HG03039 (cell line): Measurements from ENCODE around the gene ZFYVE28.

Source experiments
- ATAC-seq: cut with Tn5 transposase; IDR thresholded peaks from one replicate; pipeline ENCODE4 v1.9.1; 2021; ENCODE audit warnings: mild to moderate bottlenecking, moderate library complexity; ENCODE audit not compliant: unreplicated experiment

Gene ZFYVE28

DNA sequence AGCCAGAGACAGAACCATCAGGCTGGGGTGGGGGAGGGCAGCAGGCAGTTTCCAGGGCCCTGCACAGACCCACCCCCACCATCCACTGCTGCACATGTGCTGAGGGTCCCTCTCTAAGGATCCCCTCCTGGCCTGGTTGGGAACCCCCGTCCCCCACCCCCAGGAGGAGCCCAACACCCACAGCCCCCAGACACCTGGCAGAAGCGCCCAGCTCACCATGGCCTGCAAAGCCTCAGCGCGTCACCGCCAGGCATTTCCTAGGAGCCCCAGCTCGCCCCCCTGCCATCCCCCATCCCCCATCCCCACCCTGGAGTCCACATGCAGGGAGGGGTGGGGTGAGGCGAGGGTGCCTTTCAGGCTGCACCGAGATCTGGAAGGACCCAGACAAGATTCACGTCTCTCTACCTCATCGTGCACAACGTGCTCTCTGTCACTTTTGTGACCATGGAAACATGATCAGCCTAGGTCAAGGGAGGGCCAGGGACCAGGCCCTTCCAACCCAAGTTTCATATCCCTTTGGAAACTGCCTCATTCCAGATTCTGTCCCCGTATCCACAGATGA lies 165.8 kb downstream of the ZFYVE28 start:
- no peak for ATAC-seq

DNA sequence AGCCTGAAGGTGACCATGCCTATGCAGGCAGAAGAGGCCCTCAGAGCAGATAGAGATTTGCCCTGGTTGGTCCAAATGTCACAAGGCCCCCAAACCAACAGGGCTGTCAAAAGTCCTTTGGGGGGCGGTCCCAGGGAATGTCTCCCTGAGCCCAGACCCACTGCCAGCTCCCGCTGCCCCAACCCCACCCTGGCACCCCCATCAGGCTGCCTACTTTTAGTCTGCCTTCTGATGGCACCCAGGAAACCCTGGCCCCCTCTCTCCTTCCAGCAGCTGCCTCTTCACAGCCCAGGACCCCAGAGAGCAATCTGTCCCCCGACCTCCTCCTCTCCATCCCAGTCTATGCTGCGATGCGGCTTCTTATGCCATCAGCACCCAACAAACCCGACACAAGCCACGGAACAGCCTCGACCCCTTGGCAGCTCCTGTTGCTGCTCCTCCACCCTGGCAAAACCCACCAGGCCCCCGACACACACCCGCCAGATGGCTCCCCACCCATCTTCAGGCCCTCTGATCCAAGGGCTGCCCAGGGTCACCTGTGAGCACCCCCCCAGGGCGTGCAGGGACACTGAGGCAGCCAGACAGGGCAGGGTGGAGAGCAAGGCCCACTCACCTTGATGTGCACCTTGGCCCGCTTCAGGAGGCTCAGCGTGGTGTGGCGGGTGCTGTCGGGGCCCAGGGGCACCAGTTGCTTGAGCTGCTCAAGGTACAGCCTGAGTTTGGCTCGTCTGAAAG lies 166.5 kb downstream of the ZFYVE28 start:
- no peak for ATAC-seq

DNA sequence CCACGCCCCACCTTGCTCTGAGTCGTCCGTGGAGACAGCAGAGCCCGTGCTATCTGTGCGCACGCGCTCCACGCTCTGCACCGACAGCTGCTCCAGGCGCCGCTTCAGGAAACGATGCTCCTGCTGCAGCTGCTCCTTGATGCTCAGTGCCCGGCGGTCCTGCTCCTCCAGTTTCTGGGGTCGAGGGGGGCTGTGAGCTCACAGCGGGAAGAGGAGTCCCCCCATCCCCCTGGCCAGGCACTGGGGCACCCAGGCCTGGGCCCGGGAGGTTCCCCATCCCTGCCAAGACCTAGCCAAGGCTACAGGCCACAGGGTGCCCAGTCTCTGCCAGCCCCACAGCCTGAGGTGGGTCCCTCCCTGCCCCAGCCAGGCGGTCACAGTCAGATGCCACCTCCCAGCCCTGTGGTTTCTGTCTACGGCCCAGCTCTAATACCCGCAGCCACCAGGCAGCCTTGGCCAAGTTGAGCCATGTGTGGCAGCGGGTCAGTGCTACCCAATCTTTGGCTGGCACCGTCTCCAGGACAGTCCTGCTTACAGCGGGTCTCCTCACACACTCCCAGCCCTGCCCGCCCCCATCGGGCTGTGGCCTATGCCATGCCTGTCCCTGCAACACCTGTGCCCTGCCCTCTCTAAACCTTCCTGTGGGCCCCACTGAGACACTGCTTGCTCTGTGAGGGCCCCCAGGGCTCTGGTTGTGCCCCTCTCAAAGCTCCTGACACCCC lies 167.2 kb downstream of the ZFYVE28 start:
- ATAC-seq = no peak

DNA sequence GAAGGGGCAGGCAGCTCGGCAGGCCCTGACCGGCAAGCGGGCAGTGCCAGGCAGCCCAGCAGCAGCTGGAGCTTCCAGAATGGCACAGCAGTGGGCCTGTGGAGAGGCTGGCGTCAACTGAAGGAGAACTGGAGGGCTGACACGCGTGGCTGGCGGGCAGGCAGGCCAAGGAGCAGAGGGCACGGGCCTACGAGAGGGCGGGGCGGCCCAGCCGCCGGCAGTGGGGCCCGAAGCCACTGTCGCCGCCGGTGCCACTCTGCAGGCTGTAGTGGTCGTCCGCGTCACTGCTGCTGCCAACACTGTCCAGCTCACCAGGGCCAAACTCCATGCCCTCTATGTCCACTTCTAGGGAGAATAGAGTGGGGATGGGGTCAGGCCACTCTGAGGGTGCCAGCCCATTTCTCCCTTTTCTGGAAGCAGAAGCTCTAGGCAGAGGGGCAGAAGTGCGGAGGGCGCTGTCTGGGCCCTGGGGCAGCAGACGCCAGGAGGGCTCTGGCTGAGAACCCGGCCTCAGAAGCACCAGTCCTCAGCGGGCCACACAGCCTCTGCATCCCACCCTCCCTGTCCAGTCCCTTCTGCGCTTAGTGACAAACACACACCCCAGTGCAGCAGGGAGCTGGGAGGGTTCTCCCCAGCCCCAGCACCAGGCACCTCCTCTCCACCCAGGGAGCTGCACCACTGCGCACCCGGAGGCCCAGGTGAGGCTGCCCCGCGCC lies 167.9 kb downstream of the ZFYVE28 start:
- no peak for ATAC-seq

DNA sequence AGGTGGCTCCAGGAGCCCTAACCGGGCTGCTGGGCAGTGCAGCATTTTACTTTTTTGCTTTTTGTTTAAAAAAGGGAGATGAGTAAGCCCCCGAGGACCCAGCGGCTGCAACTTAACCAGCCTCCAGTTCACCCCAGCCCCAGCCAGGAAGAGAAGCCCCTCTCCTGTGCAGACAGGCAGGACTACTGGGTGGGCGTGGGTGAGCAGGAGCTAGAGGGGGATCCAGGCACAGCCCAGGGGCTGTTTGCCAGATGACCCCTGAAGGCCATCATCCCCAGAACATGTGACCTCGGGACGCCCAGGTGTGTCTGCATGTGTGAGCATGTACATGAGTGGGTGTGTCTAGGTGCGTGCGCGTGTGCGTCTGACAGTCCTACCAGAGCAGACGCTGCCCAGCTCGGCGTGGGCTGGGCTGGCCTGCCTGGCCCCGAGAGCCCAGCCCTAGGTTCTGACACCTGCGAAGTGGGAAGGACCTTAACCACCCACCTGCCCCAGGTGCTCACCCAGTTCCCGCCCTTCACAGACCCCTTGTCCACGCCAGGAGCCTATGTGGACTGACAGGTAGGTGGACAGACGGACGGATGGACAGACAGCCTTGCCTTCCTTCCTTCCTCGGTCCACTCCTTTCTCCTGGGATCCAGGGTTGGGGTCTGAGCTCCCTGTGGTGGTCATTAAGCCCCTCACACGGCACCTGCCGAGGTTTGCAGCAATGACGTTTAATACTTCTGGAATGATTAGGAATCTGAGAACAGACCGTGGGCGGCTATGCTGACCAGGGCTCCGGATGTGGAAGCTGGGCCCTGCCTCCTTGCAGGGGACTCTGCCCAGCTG lies 168.7 kb downstream of the ZFYVE28 start:
- ATAC-seq = no peak

DNA sequence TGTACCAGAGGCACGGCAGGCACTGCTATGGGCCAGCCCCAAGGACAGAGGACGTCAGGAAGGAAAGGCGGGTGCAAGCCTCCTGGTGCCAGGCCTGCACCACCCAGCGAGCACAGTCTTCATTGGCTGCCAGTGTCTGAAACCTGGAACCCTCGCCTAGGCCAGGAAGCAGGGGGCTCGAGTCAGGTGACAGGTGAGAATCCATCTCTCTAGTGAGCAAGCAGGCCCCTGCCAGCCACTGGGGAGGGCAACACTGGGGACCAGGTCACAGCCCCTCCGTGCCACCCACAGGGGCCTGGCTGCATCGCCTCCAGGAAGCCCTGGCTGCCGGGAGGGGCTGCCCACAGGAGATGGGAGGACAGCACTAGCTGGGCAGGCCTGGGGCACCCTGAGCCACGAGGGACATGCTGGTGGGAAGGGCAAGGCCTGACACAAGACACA lies 169.6 kb downstream of the ZFYVE28 start:
- no peak for ATAC-seq

DNA sequence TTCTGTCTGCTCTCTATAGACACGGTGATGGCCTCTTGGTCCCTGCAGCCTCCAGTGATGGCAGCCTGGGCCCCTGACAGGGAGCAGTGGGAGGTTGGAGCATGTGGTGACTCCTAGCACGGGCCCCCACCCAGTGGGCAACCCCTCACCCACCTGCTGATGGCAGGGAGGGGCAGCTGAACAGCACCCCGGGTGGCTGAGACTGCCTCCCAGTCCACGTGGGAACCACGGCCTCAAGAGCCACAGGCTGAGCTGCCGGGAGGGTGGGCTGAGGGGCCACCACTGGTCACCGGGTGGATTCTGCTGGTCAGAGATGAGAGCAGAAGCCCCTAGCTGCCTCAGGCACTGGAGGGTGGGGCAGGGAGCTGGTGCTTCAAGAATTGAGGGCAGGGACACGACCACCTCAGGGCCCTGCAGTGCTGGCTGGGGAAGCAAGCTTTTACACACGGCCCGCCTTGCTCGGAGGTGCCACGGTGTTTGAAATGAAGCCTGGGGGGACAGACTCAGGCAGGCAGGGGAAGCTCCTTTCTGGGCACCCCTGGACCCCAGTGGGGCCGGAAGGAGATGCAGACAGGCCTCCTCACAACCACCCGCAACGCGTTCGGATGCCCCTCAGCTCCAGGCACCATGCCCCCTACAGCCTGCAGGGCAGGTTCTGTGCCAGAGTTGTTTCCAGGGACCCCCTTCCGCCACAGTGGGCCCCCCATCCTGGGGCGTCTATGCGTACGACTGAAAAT lies 170.2 kb downstream of the ZFYVE28 start:
- ATAC-seq = no peak

DNA sequence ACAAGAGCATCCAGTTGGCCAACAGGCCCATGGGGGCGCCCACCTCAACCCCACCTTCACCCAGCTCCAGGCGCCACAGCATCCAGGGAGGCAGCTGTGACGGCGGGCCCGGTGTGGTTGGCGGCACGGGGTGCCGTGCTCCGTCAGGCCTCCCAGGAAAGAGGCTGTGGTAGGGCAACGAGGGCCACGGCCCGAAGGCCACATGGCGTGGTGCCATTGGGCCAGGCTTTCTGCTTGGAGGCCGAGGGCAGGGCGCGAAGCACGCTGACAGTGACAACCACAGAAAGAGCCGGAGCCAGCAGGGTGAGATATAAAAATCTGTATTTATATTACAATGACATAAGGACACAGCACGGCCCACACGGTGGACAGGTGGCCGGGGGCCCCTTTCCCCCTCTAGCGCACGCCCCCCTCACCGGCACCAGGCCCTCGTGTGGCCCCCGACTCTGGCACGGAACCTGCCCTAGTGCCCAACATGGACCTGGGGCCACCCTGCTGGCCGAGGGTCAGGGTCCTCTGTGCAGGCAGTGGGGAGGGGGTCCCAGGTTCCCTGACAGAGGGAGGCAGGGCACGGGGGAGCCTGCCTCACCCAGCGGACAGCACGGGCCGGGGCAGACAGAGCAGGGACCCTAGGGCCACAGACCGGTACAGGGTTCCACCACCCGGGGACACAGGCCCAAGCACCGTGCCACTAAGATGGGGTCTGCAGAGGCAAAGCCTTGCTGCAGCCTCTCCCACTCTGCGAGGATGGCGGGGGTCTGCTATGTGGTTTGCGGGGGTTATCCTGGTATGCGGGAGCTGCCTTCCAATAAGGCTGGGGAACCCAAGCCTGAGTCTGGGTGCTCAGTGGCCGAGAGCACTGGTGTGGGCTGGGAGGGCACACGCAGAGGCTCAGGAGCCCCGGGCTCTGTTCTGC lies 171.1 kb downstream of the ZFYVE28 start:
- ATAC-seq = no peak

DNA sequence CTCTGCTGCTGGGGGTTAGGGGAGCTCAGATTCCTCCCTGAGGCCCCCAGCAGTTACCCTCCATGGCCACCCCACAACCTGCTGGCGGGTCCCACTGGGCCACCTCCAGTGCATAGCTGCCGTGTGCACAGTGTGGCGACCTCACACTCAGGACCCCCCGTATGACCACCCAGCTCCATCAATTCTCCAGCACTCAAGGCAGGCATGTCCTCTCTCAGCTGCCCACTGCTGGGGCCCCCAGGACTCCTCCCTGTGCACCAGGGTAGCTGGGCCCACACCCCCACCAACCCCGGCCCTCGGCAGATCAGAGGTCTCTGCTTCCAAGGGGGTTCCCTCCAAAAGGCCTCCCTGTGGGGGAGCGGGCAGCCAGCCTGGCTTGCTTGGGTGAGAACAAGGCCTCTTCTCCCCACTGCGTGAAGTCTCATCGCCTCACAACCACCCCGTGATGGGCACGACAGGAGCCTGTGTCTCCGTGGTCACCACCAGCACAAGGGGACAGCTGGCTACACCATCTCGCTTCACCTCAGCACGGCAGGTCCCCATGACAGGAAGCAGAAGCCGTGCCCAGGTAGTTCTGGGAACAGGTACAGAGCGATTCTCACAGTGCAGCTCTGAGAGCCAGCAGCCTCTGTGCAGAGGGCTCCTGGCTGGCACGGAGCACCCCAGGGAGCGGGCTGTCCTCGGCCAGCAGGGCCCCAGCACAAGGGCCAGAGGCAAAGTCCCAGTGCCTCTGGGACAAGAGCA lies 171.9 kb downstream of the ZFYVE28 start:
- no peak for ATAC-seq

DNA sequence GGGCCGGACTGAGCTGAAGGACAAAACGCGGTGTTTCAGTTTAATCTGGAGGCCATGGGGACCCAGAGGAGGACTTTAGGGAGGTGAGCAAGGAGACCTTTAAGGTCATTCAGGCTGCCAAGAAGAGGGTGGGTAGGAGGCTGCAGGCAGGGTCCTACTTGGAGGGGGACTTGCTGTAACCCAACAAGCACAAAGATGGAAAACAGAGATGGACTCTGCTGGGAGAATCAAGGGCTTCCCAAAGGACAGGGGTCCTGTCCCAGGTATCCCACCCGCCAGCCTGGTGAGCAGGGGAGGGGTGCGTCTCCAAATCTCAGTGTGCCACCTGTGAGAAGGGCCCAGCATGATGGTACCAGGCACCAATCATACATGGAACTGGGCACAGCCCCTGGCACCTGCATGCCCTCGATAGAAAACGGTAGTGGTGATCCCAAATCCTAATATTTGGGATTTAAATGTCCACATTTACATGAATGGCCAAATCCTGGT lies 172.6 kb downstream of the ZFYVE28 start:
- no peak for ATAC-seq

DNA sequence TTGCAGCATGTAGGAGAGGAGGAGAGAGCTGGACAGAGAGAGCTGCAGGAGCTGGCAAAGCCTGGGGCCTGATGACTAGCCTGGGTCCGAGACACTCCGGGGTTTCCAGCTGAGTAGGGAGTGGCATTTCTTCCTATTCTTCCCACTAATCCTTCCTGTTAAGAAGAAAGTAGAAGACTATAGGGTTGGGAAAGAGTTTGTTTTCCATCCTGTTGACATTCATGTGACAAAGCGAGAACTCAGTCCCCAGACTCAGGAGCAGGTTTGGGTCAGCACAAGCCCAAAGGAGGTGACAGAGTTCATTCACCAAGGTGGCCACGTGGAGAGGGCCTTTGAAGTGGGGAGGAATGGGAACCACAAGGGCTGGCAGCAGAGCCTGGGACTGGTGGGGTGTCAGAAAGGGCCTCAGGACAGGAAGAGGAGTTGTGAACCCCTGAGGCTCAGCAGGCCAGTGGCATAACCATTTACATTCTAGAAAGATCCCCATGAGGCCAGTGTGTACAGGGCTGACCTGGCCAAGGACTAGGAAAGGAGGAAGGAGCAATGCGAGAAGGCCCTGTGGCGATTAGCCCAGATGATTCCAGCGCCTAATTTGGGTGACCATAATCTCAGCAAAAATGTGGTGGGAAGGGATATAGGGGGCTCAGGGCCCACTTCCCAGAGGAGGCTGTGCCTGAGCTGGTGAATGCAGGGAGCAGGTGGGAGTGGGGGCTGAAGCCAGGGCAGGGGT lies 173.2 kb downstream of the ZFYVE28 start:
- ATAC-seq = no peak

DNA sequence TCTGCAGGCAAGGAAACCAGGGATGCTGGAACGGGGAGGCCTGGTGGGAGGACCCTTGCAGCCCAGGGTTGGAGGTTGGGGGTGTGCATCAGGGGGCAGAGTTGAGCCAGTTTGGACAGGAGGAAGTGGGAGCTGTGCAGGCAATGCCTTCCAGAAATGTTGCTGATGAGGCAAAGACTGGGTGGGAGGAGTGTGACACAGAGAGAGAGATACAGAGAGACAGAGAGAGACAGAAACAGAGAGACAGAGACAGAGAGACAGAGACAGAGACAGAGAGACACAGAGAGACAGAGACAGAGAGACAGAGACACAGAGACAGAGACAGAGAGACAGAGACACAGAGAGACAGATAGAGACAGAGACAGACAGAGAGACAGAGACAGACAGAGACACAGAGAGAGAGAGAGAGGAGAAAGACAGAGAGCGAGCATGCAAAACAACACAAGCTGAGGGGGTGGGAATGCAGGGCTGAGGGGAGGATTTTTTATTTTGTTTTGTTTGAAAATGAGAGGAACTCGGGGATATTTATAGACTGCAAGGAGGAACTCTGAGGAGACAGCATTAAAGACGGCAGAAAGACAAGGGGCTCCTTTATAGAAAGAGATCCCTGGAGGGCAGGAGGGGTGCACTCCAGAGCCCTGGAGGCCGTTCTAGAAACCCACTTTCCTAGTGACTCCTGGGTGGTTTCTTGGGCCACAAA lies 174.6 kb downstream of the ZFYVE28 start:
- no peak for ATAC-seq

DNA sequence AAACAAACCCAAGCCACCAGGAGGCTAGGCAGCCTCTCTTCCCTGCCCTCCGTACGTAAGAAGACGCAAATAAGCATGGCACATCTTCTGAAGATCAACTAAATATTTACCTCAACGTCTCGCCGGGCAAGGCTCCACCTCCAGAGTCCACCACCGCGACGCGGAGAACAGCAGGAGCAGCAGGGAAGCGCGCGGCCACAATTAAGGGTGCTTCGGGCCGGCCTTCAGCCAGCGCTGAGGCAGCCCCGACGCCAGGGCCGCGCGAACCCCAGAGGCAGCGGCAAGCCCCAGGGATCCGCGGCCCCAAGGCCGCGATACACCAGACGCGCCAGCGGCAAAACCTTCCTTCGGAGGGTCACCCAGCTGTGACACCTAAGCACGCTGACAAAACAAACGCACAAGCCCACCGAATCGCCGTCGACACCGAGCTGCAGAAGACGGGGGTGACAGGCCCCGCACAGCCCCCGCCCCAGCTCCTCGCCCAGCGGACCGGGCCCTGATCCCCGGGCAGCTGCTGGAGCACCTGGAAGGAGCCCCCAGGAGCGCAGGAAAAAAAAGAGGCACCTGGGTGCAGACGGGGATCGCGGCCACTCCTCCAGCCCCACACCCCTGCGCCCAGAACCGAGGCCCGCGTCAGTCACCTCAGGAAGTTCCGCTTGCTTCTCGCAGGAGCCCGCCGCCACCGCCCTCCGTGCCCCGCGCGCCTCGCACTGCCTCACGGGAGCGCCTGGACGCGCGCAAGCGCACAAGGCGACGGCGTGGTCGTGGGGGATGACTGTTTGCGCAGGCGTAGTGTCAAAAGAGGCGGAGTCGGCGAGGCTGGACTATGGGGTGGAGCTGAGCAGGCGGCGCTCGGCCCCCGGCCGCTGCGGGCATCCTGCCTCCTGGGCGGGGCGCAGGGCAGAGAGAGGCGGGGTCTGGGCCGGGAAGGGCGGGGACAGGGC lies 176.8 kb downstream of the ZFYVE28 start, which contains the start of the genes HAUS3 and POLN:
HAUS3 (minus strand) TSS at position 712 of the 944 bp plus-strand sequence. CDS start 1,175 bp downstream, outside the sequence.
POLN (minus strand) TSS at position 712 of the 944 bp plus-strand sequence. CDS start 12,890 bp downstream, outside the sequence.
- peak; percentile 83 for ATAC-seq

DNA sequence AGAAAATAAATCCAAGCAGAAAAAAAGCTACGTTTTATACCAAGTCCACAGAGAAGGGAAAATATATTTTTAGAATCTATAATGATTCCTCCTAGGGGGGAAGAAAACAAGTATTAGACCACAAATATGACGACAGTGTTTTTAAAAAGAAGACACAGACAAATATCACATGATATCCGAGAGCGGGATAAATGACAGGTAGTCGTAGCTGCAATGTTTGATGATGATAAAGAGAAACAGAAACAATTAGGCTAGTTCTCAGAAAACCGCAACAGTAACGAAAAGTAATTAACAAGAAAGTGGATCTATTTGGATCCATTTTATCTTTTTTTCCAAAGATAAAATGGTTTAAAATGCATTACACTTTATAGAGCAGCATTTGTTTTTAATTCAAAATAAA lies 177.4 kb downstream of the ZFYVE28 start:
- ATAC-seq = no peak

DNA sequence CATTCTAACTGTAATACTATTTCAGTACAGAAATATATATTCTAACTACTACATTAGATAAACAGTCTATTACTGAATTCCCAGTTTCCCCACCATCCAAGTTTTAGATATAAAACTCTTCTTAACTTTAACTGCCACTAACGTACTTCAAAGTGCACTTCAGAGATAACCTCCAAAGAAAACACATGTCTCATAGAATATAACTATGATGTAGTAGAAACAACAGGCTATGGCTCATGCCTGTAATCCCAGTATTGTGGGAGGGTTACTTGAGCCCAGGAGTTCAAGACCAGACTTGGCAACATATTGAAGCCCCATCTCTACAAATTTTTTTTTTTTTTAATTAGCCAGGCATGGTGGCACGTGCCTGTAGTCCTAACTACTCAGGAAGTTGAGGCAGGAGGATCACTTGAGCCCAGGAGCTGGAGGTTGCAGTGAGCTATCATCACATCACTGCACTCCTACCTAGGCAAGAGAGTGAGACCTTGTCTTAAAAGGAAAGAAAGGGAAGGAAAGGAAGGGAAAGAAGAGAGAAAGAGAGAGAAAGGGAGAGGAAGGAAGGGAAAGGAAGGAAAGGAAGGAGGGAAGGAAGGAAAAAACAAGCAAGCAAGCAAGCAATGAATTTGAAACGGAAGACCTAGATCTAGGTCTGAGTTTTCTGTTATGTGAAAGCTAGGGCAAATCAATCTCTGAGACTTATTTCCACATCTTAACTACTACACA lies 181.3 kb downstream of the ZFYVE28 start:
- ATAC-seq = no peak
